NCI-H2227 (cell line): ENCODE results near the gene R3HDM4.
"Not testable (repeated sequence)": the region's sequence is repeated elsewhere in the genome, so short reads cannot be mapped to it uniquely, and the experiment has no call there.

Experiments used
- DNase-seq: peaks from one replicate; lab custom pipeline; 2025; ENCODE audit not compliant: unreplicated experiment; lab: John Stamatoyannopoulos, UW

The R3HDM4 gene

GRCh38 chr19:913080-913748 is at the start of gene R3HDM4:
Gene R3HDM4, minus strand, starts transcription at chr19:913219. Its CDS starts 62 bp downstream, at chr19:913157.
- peak; percentile 69 for DNase-seq

- DNase-seq, result no peak
These were observed 49.0 kb upstream of the R3HDM4 start for GRCh38 chr19:961866-962620.

DNA sequence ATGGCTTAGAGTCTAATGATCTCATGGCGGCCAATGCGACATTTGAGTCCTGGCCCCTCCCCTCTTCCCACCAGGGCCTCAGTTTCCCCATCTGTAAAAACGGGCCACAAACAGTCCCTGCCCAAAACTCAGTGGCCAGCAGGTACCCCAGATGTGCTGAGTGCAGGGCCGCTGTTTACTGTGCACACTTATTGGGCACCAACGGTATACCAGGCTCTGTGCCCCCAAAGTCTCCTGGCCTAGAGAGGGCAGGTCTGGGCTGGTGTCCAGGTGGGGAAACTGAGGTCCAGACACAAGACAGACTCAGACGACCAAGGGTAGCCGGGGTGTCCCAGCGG is 47.6 kb upstream of the R3HDM4 start:
- no peak for DNase-seq

DNA sequence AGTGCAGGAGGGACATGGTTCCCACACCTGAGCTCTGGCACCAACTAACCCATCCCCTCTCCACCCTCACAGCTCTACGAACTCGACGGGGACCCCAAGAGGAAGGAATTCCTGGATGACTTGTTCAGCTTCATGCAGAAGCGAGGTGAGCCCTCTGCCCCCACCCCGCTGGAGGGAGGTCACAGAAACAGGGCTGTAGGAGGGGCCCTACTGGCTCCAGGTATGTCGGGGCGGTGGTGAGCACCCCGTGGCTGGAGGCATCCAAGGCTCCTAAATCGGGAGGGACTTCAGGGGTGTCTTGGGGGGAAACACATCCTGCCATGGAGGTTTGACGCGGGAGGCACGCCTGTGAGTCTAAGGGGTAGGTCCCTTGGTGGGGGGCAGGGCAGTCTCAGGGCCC is 47.0 kb upstream of the R3HDM4 start:
- no peak for DNase-seq

DNA sequence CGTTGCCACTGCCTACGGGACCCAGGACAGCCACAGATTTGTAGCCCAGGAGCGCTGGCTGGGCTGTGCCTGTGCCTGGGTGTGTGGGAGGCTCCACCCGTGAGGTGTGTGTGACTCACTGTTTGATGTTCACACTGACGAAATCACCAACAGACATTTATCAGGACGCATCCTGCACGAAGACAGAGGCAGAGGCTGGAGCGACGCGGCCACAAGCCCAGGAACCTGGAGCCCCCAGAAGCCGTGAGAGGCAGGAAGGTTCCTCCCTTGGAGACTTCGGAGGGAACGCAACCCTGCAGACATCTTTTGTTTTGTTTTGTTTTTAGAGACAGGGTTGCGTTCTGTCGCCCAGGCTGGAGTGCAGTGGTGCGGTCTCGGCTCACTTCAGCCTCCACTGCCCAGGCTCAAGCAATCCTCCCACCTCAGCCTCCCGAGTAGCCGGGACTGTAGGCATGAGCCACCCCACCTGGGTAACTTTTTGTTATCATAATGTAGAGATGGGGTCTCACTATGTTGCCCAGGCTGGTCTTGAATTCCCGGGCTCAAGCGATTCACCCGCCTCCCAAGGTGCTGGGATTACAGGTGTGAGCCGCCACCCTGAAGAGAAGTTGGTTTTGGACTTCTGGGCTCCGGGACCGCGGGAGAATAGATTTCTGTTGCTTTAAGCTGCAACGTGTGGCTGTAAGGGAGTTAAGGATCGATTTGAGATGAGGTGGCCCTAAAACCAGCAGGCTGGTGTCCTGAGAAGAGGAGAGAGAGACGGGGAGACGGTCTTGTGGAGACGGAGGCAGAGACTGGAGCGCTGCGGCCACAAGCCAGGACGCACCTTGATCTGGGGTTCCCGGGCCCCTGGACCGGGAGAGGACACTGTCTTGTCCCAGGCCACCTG is 46.2 kb upstream of the R3HDM4 start:
- DNase-seq, result no peak

DNA sequence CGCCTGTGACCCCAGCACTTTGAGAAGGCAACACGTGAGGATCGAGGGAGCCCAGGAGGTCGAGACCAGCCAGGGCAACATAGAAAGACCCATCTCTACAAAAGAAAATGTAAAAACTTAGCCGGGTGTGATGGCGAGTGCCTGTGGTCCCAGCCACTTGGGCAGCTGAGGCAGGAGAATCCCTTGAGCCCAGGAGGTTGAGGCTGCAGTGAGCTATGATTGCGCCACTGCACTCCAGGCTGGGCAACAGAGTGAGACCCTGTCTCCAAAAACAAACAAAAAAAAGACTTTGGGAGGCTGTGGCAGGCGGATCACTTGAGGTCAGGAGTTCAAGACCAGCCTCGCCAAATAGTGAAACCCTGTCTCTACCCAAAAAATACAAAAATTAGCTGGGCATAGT is 44.6 kb upstream of the R3HDM4 start:
- not testable (repeated sequence) for DNase-seq

DNA sequence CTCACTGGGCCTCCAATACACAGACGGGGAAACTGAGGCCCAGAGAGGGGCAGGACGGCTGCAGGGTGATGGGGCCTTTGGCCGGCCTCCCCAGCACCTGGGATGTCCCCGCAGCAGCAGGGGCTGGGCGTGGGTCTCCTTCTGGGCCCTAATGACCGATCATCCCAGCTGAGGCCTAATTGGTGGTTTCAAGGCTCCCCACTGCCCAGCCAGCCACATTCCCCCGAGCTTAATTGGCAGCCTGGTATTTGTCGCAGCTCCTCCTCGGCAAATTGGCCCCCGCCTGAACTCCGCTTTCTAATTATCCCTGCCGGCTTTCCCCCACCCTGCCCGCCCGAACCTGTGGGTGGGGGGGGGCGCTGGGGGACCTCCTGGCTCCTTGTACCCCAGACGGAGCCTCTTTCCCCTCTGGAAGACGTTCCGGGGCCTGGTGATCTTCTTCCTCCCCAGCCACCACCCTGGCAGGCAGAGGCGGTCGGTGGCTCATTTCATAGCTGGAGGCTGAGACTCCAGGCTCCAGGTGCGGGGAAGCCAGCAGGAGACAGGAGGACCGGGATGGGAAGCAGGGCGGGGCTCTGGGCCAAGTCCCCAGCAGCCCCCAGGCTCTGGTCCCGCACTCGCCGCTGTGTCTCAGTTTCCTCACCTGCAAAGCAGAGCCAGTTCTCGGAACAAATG is 43.9 kb upstream of the R3HDM4 start:
- no peak for DNase-seq

GRCh38 chr19:955803-956765 is 43.1 kb upstream of the R3HDM4 start:
- no peak for DNase-seq

DNA sequence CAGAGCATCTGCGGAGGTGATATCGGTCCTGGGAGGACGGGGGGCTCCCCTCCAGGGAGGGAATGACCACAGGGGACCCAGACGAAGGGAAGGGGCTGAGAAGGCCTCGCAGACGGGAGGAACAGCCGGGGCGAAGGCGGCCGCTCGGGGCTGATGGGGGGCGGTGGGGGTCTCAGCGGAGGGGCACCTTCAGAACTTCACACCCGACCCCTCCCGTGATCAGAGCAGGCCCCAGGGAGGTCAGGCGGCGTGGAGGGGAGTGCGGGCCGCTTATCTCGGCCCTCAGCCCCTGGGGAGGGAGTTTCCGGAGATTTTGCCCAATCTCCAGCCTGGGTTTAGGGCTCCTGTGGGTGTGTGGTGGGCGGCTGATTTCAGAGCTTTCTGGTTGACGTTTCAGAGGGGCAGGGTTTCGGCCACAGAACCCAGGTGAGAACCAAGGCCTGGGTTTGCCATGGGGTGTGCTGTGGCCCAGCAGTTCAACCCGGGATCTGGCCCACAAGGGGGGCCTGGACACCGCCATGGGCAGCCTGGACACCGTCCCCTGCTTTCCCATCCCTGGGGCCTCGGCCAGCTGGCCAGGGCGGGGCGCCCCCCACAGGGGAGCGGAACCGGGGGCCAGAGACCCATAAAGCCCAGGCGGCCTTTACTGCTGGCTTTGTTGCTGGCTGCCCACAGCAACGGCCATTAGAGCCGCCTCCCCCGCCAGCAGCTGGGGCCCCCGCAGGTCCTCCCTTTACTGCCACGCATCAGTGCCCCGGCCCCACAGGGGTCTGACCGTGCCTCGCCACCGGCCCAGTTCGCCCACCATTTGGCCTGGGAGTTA is 41.9 kb upstream of the R3HDM4 start:
- DNase-seq, result no peak

DNA sequence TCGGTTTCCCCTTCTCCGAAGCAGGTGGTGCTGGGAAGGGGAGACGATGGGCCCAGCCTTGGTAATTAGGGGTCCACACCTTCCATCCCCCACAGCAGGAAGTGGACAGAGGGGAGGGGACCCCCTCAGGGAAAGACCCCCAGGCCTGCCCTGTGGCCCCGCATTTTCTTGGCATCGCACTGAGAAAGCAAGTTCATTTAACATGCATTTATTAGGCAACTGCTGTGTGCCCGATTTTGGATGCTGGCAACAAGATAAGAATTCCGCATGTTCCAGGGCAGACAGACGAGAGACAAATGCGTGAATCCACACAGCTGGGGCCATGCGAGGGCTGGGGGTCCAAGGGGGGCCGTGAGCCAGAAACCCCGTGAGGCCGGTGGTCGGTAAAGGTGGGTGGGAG is 41.3 kb upstream of the R3HDM4 start:
- DNase-seq, result no peak

DNA sequence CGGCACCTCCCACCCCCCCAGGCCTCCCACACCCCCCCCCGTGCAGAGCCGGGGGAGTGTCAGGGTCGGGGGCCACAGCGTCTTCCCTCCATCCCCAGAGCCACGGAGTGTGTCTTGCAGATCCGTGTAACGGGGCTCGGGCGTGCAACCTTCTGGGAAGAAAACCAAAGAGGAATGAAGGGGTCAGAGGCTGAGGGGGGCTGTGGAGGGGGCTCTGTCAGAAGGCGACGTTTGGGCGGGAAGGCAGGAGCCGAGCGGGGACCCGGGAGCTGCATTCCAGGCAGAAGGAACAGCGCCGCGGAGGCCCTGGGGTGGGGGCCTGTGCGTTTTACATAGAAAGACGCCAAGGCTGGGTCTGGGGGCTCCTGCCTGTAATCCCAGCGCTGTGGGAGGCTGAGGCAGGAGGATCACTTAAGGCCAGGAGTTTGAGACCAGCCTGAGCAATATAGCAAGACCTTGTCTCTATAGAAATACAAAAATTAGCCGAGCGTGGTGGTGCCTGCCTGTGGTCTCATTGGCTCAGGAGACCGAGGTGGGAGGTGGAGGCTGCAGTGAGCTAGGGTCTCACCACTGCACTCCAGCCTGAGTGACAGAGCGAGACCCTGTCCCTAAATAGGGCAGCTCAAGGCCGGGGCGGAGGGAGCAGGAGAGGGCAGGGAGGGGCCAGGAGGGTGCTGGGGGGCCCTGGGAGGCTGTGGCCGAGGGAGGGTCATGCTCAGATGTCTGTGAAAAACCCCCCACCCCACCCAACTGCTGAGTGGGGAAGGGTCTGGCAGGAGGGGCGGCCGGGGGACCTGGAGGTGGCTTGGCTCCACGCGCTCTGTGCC is 40.6 kb upstream of the R3HDM4 start:
- no peak for DNase-seq

- no peak for DNase-seq
These were observed 39.8 kb upstream of the R3HDM4 start for GRCh38 chr19:952680-953444.

- DNase-seq, result no peak
These were observed 39.1 kb upstream of the R3HDM4 start for GRCh38 chr19:952049-952679.

DNA sequence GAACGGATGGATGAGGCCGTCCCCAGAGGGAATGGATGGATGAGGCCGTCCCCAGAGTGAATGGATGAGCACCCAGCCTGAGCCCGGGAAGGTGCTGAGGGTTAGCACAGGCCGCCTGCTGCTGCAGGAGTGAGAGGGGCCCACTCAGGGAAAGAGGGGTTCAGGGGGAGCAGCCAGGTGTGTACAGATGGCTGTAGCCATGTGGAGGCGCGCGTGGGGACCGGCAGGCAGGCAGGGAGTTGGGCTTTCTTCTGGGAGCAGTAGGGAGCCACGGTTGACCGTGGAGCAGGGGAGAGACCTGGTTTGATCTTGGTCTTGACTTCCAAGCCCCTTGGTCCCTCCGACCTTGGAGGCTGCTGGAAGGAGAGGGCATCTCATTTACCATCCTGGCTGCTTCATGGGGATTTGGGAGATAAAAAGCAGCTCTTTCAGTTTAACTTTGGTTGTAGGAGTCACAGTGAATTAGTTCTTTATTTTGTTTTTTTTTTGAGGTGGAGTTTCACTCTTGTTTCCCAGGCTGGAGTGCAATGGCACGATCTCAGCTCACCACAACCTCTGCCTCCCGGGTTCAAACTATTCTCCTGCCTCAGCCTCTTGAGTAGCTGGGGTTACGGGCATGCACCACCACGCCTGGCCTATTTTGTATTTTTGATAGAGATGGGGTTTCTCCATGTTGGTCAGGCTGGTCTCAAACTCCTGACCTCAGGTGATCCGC is 37.5 kb upstream of the R3HDM4 start:
- no peak for DNase-seq

GRCh38 chr19:948842-949496 is 36.0 kb upstream of the R3HDM4 start:
- no peak for DNase-seq
